GM18520 (cell line): Measurements from ENCODE around the gene ZNF549.

Experiments
- ATAC-seq: cut with Tn5 transposase; IDR thresholded peaks from one replicate; pipeline ENCODE4 v1.9.1; 2021; ENCODE audit not compliant: unreplicated experiment

Gene ZNF549

GRCh38 chr19:57566396-57567265, 39.5 kb downstream of the ZNF549 start:
- ATAC-seq = no peak

DNA sequence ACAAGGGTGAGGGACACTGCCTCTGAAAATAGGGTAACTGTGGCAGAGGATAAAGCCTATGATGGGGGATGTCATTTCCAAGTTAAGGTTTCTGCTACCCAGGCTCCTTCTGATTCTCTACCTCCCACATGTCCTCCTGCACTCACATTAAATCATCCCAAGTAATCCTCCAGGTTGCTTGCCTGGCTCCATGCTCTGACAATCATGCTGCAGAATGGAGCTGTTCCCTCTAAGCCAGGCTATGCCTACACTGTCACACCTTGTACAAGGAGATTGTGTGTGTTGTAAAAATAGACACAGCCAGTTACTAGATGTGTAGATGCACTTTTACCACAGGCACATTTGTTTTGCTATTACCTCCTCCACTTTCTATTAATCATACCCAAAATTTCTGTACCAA, 43.6 kb downstream of the ZNF549 start:
- no peak for ATAC-seq

- ATAC-seq = no peak
Measured at GRCh38 chr19:57572415-57572947, 45.3 kb downstream of the ZNF549 start.

GRCh38 chr19:57576661-57577060, 49.5 kb downstream of the ZNF549 start:
- no peak for ATAC-seq

DNA sequence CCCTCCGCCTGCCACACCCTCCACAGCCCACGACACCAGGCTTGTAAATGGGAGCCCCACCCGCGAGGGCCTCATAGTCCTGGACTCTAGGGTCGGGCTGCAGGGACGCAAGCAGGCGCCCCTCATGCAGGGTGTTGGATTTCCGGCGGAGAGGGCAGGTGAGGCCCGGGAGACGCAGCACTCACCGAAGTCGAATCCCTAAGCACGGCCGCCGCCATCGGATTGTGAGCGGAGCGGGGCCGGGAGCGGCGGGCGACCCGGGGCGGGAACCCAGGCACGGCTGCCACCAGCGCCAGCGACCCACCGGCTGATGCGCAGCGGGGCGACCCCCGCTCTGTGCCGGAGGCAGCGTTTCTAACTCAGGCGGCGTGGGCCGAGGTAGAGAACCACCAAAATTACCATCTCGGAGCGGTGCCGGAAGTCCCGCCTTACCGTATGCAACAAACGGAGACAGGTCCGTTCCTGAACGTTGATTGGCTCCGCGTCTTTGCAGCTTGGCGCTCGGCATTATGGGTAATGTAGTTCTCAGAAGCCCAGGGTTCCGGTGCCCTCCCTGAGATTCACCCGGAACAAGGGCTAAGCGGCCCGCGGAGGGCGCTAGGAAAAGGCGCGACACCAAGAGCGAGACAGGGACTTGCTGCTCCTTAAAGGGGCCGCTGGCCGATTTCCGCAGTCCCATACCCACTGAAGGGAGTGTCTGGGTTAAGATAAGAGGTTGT, 51.5 kb downstream of the ZNF549 start, which contains the start of gene ZNF416:
Gene ZNF416 (minus strand): TSS at position 425 of the 719 bp plus-strand sequence. CDS start 207 bp downstream, at position 218.
- peak; percentile 91 for ATAC-seq

DNA sequence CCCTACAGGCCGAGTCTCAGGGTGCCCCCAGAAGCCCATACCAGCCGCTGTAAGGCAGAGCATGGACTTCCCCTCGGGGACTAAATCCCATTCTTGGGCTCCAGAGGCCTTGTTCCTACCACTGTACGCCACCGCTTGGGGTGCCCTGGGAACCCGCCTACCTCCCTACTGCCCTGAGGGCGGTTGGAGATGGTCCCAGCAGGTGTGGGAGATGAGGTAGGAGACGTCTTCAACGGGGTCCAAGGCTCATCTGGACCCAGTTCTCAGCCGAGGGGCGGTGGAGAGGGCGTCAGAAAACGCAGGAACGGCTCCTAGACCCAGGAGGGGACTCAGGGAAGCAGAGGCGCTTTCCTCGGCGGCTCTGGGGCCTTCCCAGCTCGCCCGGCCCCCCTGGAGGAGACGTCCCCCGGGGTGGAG, 56.0 kb downstream of the ZNF549 start:
- no peak for ATAC-seq

DNA sequence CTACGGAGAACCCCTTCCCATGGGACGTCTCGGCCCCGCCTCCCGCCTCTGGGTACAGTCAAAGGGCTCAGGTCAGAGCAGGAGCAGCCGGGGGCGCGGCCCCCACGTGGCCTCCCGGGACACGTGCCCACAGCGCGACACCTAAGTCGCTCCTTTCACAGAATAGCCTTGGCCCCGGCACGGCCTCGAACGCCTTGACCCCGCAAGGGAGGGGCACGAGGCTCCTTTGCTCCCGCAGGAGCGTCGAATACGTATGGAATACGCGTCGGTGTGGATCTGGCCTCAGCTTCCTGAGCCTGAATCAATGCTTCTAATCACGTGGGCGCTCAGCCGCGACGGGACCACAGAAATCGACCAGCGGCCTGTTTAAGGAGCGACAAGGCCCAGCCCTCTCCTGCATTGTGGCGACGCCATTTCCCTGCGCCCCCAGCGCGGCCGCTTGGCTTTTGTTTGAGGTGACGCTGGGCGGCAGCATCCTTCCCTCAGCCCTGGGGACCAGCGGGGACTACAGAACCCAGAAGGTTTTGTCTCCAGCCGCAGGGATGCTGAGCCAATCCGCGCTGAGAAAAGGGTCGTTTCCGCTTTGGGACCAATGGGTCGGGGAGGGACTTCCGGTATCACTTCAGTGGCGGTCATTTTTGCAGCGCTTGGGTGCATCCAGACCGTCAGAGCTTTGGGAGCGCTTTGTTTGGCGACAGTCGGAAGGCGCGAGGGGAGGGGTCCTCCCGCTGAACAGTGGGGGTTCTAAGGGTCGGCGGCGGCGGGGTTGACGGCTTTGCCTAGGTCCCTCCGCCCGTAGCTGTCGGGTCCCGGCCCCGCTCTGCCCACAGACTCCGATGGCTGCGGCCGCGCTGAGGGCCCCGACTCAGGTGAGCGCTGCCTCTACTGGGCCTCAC, 56.6 kb downstream of the ZNF549 start, which contains the start of gene ZIK1:
Gene ZIK1 (plus strand): TSS at position 625 of the 896 bp plus-strand sequence. CDS start 212 bp downstream, at position 837.
- peak; percentile 37 for ATAC-seq

DNA sequence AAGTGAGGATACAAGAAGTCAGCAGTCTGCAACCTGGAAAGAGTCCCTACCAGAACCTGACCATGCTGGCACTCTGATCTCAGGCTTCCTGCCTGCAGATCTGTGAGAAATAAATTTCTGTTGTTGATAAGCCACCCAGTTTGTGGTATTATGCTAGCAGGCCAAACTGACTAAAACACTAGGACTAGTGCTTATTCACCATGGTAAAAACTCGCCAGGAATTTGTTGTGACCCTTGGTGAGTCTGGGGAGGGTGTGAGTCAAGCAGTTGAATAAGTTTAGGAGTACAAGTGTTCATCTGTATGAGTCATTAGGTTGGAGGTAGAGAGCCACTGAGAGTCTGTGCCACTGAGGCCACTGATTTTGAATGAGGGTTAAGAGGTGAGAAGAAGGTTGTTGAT, 60.4 kb downstream of the ZNF549 start:
- ATAC-seq = no peak

- peak; percentile 14 for ATAC-seq
Measured at GRCh38 chr19:57599377-57599760, 72.2 kb downstream of the ZNF549 start.

DNA sequence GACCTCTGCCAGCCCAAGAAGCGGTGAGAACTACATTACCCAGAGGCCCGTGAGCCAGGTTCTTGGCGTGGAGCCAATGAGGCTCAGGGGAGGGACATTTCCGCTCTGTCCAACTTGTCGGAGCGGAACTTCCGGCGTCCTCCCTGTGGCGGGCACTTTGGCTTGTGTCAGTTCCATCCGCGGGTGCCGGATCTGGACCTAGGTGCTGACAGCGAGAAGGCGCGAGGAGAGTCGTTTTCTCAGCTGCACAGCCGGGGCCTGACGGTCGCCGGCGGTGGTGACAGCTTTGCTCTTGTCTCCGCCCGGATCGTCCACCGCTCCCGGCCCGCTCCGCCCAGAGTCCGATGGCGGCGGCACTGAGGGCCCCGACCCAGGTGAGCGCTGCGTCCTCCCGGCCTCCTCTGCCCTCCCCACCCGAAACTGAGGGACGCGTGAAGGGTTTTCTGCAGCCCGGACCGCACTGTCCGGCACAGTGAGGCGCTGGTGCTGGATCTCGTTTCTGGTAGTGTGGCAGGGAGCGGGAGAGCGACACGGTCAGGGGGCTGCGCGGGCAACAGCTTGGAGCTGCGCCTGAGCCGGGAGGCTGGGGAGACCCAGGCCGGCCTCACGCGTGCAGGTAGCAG, 72.7 kb downstream of the ZNF549 start, which contains the start of gene ZNF530:
Gene ZNF530 (plus strand): TSS at position 125 of the 623 bp plus-strand sequence. CDS start 4,461 bp downstream, outside the sequence.
- peak; percentile 94 for ATAC-seq

- no peak for ATAC-seq
Measured at GRCh38 chr19:57606931-57607330, 79.8 kb downstream of the ZNF549 start.
